ENCODE data around the gene PTCHD1.

DNA sequence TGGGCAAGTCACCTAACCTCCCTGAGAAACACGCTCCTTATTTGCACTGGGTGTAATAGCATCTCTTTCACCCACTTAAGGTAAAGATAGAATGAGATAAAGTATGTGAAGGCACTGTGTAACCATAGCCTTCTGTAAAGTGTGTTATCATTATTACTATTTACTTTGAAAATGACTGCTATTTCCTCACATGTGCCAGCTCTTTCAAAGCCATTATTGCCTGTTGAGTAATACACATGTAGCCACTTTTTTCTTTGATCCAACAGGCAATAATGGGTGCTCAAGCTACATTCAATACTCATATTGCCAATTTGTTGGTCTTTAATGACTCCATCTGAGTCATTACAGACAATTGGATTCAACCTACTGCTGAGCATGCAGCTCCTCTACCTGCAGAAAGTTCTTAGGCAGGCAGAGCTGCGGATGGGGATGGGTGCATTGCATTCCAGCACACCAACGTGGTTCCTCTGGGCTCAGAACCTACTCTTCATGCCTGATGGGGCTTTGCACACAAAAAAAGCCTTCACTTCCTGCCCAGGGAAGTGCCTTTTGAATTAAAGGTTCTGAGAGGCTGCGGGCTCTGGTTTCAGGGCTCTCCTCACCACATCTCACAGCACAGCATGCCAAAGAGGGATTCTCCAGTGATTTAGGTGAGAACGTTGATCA lies 9.7 kb downstream of the PTCHD1 start:
- TF ChIP-seq, protein P1, sequence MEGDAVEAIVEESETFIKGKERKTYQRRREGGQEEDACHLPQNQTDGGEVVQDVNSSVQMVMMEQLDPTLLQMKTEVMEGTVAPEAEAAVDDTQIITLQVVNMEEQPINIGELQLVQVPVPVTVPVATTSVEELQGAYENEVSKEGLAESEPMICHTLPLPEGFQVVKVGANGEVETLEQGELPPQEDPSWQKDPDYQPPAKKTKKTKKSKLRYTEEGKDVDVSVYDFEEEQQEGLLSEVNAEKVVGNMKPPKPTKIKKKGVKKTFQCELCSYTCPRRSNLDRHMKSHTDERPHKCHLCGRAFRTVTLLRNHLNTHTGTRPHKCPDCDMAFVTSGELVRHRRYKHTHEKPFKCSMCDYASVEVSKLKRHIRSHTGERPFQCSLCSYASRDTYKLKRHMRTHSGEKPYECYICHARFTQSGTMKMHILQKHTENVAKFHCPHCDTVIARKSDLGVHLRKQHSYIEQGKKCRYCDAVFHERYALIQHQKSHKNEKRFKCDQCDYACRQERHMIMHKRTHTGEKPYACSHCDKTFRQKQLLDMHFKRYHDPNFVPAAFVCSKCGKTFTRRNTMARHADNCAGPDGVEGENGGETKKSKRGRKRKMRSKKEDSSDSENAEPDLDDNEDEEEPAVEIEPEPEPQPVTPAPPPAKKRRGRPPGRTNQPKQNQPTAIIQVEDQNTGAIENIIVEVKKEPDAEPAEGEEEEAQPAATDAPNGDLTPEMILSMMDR (IDR thresholded peaks at IDR 0.05): no peak
- no peak for TF ChIP-seq POLR2A (IDR thresholded peaks at IDR 0.05)

All from esophagus squamous epithelium (tissue), 4 donors.